Measurements from ENCODE around the gene RRP15. TPM values are rescaled to one million over a fixed set of nuclear protein-coding genes. Genes with fewer than 3 reads are reported as not detected.

Gene RRP15
- total RNA-seq, 2 experiments from 2014 or later, result 10.5 to 15.2 TPM

DNA sequence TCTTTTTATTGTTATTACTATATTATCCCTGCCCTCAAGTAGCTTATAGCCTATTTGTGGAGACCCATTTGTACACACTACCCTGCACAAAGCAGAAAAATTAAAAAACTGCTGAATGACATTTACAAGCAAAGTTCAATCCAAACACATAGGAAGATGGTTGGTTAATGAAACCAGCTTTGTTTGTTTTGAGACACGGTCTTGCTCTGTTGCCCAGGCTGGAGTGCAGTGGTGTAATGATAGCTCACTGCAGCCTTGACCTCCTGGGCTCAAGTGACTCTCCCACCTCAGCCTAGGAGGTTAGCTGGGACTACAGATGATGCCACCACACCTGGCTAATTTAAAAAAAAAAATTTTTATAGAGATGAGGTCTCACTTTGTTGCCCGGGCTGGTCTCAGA is 91.6 kb downstream of the RRP15 start:
- intact Hi-C loops (cut with DNase I, micrococcal nuclease), result no loop called here
- Histone ChIP-seq H3K4me3 (ENCODE audit: low read length) (no peak overlapping the region), H3K9me3 (ENCODE audit: control insufficient read depth in 1 of 2, insufficient read depth in 1 of 2, low read length in 2 of 2) (no peaks in the 10 kb centered on the region), H3K36me3 (ENCODE audit: insufficient read depth, low read length) (no peaks in the 10 kb centered on the region), H3K4me1 (ENCODE audit: insufficient read depth, low read length) (peaks cover 4% of the 10 kb centered on the region), H3K27ac (ENCODE audit: low read depth in 1 of 2, low read length in 2 of 2) (no peak overlapping the region), H3K27me3 (ENCODE audit: control insufficient read depth in 1 of 2, insufficient read depth in 2 of 2, low read length in 2 of 2) (no peaks in the 10 kb centered on the region)
- ATAC-seq (ENCODE audit: poor library complexity) (no peak), DNase-seq (no peak)
- H3K4me1 Mint-ChIP-seq (ENCODE audit: low read depth), result peaks cover 6% of the 10 kb centered on the region
- H3K27me3 Mint-ChIP-seq, result peaks cover 17% of the 10 kb centered on the region
- CTCF ChIA-PET, result no interaction called here
- H3K4me3 Mint-ChIP-seq, result no peak overlapping the region
- POLR2A ChIA-PET, result interaction anchor here (1.3 kb wide), 1 partner anchor 12 kb away, joined by 3 read pairs; no protein-coding TSS in a partner anchor
- H3K27ac Mint-ChIP-seq, result no peak overlapping the region
- no peaks in the 10 kb centered on the region for H3K36me3 Mint-ChIP-seq (ENCODE audit: low read depth)
- no peaks in the 10 kb centered on the region for H3K9me3 Mint-ChIP-seq
- TF ChIP-seq, protein P1, sequence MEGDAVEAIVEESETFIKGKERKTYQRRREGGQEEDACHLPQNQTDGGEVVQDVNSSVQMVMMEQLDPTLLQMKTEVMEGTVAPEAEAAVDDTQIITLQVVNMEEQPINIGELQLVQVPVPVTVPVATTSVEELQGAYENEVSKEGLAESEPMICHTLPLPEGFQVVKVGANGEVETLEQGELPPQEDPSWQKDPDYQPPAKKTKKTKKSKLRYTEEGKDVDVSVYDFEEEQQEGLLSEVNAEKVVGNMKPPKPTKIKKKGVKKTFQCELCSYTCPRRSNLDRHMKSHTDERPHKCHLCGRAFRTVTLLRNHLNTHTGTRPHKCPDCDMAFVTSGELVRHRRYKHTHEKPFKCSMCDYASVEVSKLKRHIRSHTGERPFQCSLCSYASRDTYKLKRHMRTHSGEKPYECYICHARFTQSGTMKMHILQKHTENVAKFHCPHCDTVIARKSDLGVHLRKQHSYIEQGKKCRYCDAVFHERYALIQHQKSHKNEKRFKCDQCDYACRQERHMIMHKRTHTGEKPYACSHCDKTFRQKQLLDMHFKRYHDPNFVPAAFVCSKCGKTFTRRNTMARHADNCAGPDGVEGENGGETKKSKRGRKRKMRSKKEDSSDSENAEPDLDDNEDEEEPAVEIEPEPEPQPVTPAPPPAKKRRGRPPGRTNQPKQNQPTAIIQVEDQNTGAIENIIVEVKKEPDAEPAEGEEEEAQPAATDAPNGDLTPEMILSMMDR (IDR thresholded peaks at IDR 0.05), result no peak

DNA sequence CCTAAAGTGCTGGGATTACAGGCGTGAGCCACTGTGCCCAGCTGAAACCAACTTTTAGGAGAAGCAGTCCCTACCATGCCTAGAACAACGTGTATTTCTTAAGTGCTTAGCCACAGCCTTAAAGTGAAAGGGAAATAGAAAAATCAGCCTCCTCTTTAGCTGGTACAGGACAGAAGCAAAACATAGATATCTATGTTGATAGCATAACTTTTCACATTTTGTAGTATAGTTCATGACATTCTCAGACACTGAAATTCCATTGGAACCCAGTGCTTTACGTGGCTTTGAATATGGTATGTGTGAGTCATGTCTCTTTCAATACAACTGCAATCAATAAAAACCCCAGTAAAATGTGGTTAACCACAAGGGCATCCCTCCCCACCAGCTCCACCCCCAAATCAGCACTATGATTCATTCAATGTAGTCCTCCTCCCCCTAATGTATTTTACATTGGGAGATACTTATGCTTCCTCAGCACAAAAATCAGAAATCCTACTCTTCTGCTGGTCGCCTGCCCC is 92.1 kb downstream of the RRP15 start:
- TF ChIP-seq, protein P1 (IDR thresholded peaks at IDR 0.05), result no peak
- peaks cover 6% of the 10 kb centered on the region for H3K4me1 Mint-ChIP-seq (ENCODE audit: low read depth)
- POLR2A ChIA-PET, result interaction anchor here (1.3 kb wide), 1 partner anchor 12 kb away, joined by 3 read pairs; no protein-coding TSS in a partner anchor
- Histone ChIP-seq H3K4me1 (ENCODE audit: insufficient read depth, low read length) (peaks cover 4% of the 10 kb centered on the region), H3K4me3 (ENCODE audit: low read length) (no peak overlapping the region), H3K27ac (ENCODE audit: low read depth in 1 of 2, low read length in 2 of 2) (no peak overlapping the region), H3K9me3 (ENCODE audit: control insufficient read depth in 1 of 2, insufficient read depth in 1 of 2, low read length in 2 of 2) (no peaks in the 10 kb centered on the region), H3K27me3 (ENCODE audit: control insufficient read depth in 1 of 2, insufficient read depth in 2 of 2, low read length in 2 of 2) (no peaks in the 10 kb centered on the region), H3K36me3 (ENCODE audit: insufficient read depth, low read length) (no peaks in the 10 kb centered on the region)
- ATAC-seq (ENCODE audit: poor library complexity), result peak; percentile 73
- DNase-seq, result peak in 12 of 14 experiments; percentile 3 to 63 (median 23)
- no peaks in the 10 kb centered on the region for H3K36me3 Mint-ChIP-seq (ENCODE audit: low read depth)
- CTCF ChIA-PET, result no interaction called here
- H3K9me3 Mint-ChIP-seq, result no peaks in the 10 kb centered on the region
- intact Hi-C loops (cut with DNase I, micrococcal nuclease), result no loop called here
- H3K27me3 Mint-ChIP-seq, result peaks cover 22% of the 10 kb centered on the region
- no peak overlapping the region for H3K4me3 Mint-ChIP-seq
- no peak overlapping the region for H3K27ac Mint-ChIP-seq

DNA sequence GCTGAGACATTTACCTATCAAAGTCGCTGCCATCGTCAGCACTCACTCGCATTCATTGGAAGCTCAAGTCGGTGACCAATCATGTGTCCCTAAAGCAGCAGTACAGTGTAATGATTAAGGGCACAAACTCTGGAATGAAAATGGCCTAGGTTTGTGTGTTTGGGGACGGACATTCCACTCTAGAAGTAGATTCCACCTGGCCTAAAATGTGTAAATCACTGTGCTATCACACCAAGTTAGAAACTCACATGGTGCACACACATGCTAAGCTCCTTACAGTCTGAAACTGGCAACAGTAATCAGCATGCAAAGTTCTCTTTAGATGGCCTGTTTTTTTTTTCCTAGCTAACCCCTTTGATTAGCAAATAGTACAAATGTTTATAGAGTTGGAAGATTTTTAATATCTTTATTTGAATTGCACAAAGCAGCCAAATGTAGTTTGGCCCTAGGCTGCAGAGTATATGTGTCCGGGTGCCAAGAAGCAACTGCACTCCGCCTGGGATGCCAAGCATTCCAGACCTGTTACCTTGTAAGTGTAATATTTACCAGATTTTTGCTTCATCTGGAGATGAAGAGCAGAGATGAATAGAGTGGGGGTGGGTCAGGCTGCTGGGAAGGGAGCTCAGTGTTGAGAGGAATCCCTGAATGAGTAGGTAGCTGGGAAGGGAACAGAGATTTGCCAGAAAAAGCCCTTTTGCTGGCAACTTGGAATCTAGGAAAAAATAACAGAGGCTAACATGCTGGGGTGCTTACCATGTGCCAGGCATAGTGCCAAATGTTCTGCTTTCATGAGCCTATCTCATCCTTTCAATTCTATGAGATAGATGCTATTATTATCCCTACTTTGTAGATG is 95.3 kb downstream of the RRP15 start:
- Mint-ChIP-seq H3K27me3 (peaks cover 44% of the 10 kb centered on the region), H3K4me3 (no peak overlapping the region), H3K4me1 (ENCODE audit: low read depth) (peaks cover 6% of the 10 kb centered on the region), H3K27ac (no peak overlapping the region), H3K36me3 (ENCODE audit: low read depth) (no peaks in the 10 kb centered on the region), H3K9me3 (no peaks in the 10 kb centered on the region)
- DNase-seq (no peak), ATAC-seq (ENCODE audit: poor library complexity) (no peak)
- Histone ChIP-seq H3K4me1 (ENCODE audit: insufficient read depth, low read length) (peaks cover 4% of the 10 kb centered on the region), H3K27ac (ENCODE audit: low read depth in 1 of 2, low read length in 2 of 2) (no peak overlapping the region), H3K9me3 (ENCODE audit: control insufficient read depth in 1 of 2, insufficient read depth in 1 of 2, low read length in 2 of 2) (no peaks in the 10 kb centered on the region), H3K36me3 (ENCODE audit: insufficient read depth, low read length) (no peaks in the 10 kb centered on the region), H3K4me3 (ENCODE audit: low read length) (no peak overlapping the region), H3K27me3 (ENCODE audit: control insufficient read depth in 1 of 2, insufficient read depth in 2 of 2, low read length in 2 of 2) (peaks cover 0 to 7% of the 10 kb centered on the region in 2 experiments)
- CTCF ChIA-PET, result no interaction called here
- intact Hi-C loops (cut with DNase I, micrococcal nuclease), result no loop called here
- TF ChIP-seq, protein P1 (IDR thresholded peaks at IDR 0.05), result no peak
- POLR2A ChIA-PET, result no interaction called here
